ENCODE data around the gene UHRF1. TPM values are rescaled to one million over a fixed set of nuclear protein-coding genes. Genes with fewer than 3 reads are reported as not detected.
"Not testable (repeated sequence)": the region's sequence is repeated elsewhere in the genome, so short reads cannot be mapped to it uniquely, and the experiment has no call there.

UHRF1 gene
- total RNA-seq, 2 experiments from 2014 or later: 173 to 180 TPM

- POLR2A ChIA-PET: no interaction called here
- peaks cover 5% of the 10 kb centered on the region for H3K27me3 Mint-ChIP-seq (ENCODE audit: low read depth)
- no peaks in the 10 kb centered on the region for H3K9me3 Mint-ChIP-seq (ENCODE audit: insufficient read depth)
- DNase-seq: no peak
- no peak overlapping the region for H3K4me3 Mint-ChIP-seq
- H3K36me3 Mint-ChIP-seq (ENCODE audit: low read depth): no peaks in the 10 kb centered on the region
- CTCF ChIA-PET: no interaction called here
- no peak overlapping the region for H3K27ac Mint-ChIP-seq
- ATAC-seq: no peak
- peaks cover 9% of the 10 kb centered on the region for H3K4me1 Mint-ChIP-seq (ENCODE audit: low read depth)
Observed at GRCh38 chr19:4878491-4878968, 30.8 kb upstream of the UHRF1 start.

- ATAC-seq: no peak
- Mint-ChIP-seq H3K27ac (no peak overlapping the region), H3K9me3 (ENCODE audit: insufficient read depth) (no peaks in the 10 kb centered on the region), H3K36me3 (ENCODE audit: low read depth) (no peaks in the 10 kb centered on the region), H3K27me3 (ENCODE audit: low read depth) (peaks cover under 1% of the 10 kb centered on the region), H3K4me1 (ENCODE audit: low read depth) (peaks cover 6% of the 10 kb centered on the region), H3K4me3 (no peak overlapping the region)
- ChIA-PET CTCF (no interaction called here), POLR2A (interaction anchor here (0.7 kb wide), 1 partner anchor 109 kb away, joined by 3 read pairs; no protein-coding TSS in a partner anchor)
- DNase-seq: no peak
Observed at GRCh38 chr19:4879041-4879440, 30.3 kb upstream of the UHRF1 start.

GRCh38 chr19:4882874-4883273 lies 26.4 kb upstream of the UHRF1 start:
- POLR2A ChIA-PET: interaction anchor here (0.6 kb wide), 1 partner anchor 275 kb away, joined by 4 read pairs; no protein-coding TSS in a partner anchor
- not testable (repeated sequence) for DNase-seq; H3K36me3 Mint-ChIP-seq (ENCODE audit: low read depth); H3K27me3 Mint-ChIP-seq (ENCODE audit: low read depth); H3K4me3 Mint-ChIP-seq; ATAC-seq; H3K27ac Mint-ChIP-seq; H3K9me3 Mint-ChIP-seq (ENCODE audit: insufficient read depth); H3K4me1 Mint-ChIP-seq (ENCODE audit: low read depth)
- CTCF ChIA-PET: interaction anchor here (1.0 kb wide), 1 partner anchor 9 kb away, joined by 3 read pairs; no protein-coding TSS in a partner anchor

- H3K4me3 Mint-ChIP-seq; CTCF ChIA-PET; ATAC-seq; H3K27me3 Mint-ChIP-seq (ENCODE audit: low read depth); DNase-seq; POLR2A ChIA-PET; H3K4me1 Mint-ChIP-seq (ENCODE audit: low read depth); H3K27ac Mint-ChIP-seq; H3K9me3 Mint-ChIP-seq (ENCODE audit: insufficient read depth); H3K36me3 Mint-ChIP-seq (ENCODE audit: low read depth): not testable (repeated sequence)
Observed at GRCh38 chr19:4884993-4885392, 24.3 kb upstream of the UHRF1 start.

- H3K4me3 Mint-ChIP-seq; CTCF ChIA-PET; H3K4me1 Mint-ChIP-seq (ENCODE audit: low read depth); DNase-seq; POLR2A ChIA-PET; H3K27ac Mint-ChIP-seq; ATAC-seq; H3K36me3 Mint-ChIP-seq (ENCODE audit: low read depth); H3K9me3 Mint-ChIP-seq (ENCODE audit: insufficient read depth); H3K27me3 Mint-ChIP-seq (ENCODE audit: low read depth): not testable (repeated sequence)
Observed at GRCh38 chr19:4887803-4888202, 21.5 kb upstream of the UHRF1 start.

GRCh38 chr19:4889034-4889815 lies 20.1 kb upstream of the UHRF1 start:
- Mint-ChIP-seq H3K36me3 (ENCODE audit: low read depth) (no peaks in the 10 kb centered on the region), H3K4me3 (no peak overlapping the region), H3K27ac (no peak overlapping the region), H3K9me3 (ENCODE audit: insufficient read depth) (no peaks in the 10 kb centered on the region), H3K4me1 (ENCODE audit: low read depth) (no peaks in the 10 kb centered on the region), H3K27me3 (ENCODE audit: low read depth) (no peaks in the 10 kb centered on the region)
- no peak for DNase-seq
- ATAC-seq: no peak
- ChIA-PET POLR2A (no interaction called here), CTCF (no interaction called here)

GRCh38 chr19:4891066-4891465 lies 18.2 kb upstream of the UHRF1 start:
- no peaks in the 10 kb centered on the region for H3K9me3 Mint-ChIP-seq (ENCODE audit: insufficient read depth)
- ATAC-seq (no peak), DNase-seq (no peak)
- H3K36me3 Mint-ChIP-seq (ENCODE audit: low read depth): no peaks in the 10 kb centered on the region
- CTCF ChIA-PET: interaction anchor here (1.2 kb wide), 1 partner anchor 21 kb away, joined by 3 read pairs; no protein-coding TSS in a partner anchor
- H3K4me1 Mint-ChIP-seq (ENCODE audit: low read depth): peaks cover 4% of the 10 kb centered on the region
- H3K27me3 Mint-ChIP-seq (ENCODE audit: low read depth): no peaks in the 10 kb centered on the region
- H3K4me3 Mint-ChIP-seq: no peak overlapping the region
- POLR2A ChIA-PET: no interaction called here
- no peak overlapping the region for H3K27ac Mint-ChIP-seq

- POLR2A ChIA-PET; ATAC-seq; H3K27me3 Mint-ChIP-seq (ENCODE audit: low read depth): not testable (repeated sequence)
Observed at GRCh38 chr19:4892962-4893361, 16.3 kb upstream of the UHRF1 start.

GRCh38 chr19:4896372-4896771 lies 12.9 kb upstream of the UHRF1 start:
- Mint-ChIP-seq H3K4me1 (ENCODE audit: low read depth) (peaks cover 4% of the 10 kb centered on the region), H3K27me3 (ENCODE audit: low read depth) (no peaks in the 10 kb centered on the region), H3K9me3 (ENCODE audit: insufficient read depth) (no peaks in the 10 kb centered on the region), H3K27ac (no peak overlapping the region), H3K4me3 (no peak overlapping the region), H3K36me3 (ENCODE audit: low read depth) (no peaks in the 10 kb centered on the region)
- POLR2A ChIA-PET: no interaction called here
- ATAC-seq: no peak
- CTCF ChIA-PET: interaction anchor here (0.7 to 1.3 kb wide), 2 partner anchors 16 to 105 kb away, joined by 3 read pairs; no protein-coding TSS in a partner anchor
- DNase-seq: no peak

More at GRCh38 chr19:4892962-4893361, 16.3 kb upstream of the UHRF1 start:
- CTCF ChIA-PET; H3K4me1 Mint-ChIP-seq (ENCODE audit: low read depth); H3K9me3 Mint-ChIP-seq (ENCODE audit: insufficient read depth); H3K36me3 Mint-ChIP-seq (ENCODE audit: low read depth); DNase-seq; H3K4me3 Mint-ChIP-seq; H3K27ac Mint-ChIP-seq: not testable (repeated sequence)

- no peaks in the 10 kb centered on the region for H3K9me3 Mint-ChIP-seq (ENCODE audit: insufficient read depth)
- no peak for ATAC-seq
- no peaks in the 10 kb centered on the region for H3K27me3 Mint-ChIP-seq (ENCODE audit: low read depth)
- H3K4me3 Mint-ChIP-seq: no peak overlapping the region
- ChIA-PET POLR2A (no interaction called here), CTCF (interaction anchor here (0.7 to 1.3 kb wide), 2 partner anchors 15 to 105 kb away, joined by 3 read pairs; no protein-coding TSS in a partner anchor)
- peaks cover 4% of the 10 kb centered on the region for H3K4me1 Mint-ChIP-seq (ENCODE audit: low read depth)
- no peak overlapping the region for H3K27ac Mint-ChIP-seq
- no peaks in the 10 kb centered on the region for H3K36me3 Mint-ChIP-seq (ENCODE audit: low read depth)
- no peak for DNase-seq
Observed at GRCh38 chr19:4897146-4897545, 12.2 kb upstream of the UHRF1 start.

GRCh38 chr19:4900879-4901278 lies 8.4 kb upstream of the UHRF1 start:
- DNase-seq; H3K36me3 Mint-ChIP-seq (ENCODE audit: low read depth); H3K4me1 Mint-ChIP-seq (ENCODE audit: low read depth); ATAC-seq; H3K27ac Mint-ChIP-seq; H3K4me3 Mint-ChIP-seq; H3K9me3 Mint-ChIP-seq (ENCODE audit: insufficient read depth); POLR2A ChIA-PET; H3K27me3 Mint-ChIP-seq (ENCODE audit: low read depth): not testable (repeated sequence)
- CTCF ChIA-PET: interaction anchor here (1.0 to 1.5 kb wide), 2 partner anchors 49 to 110 kb away, joined by 3 to 4 read pairs; partner anchors contain the start of gene FEM1A

GRCh38 chr19:4902796-4903195 lies 6.5 kb upstream of the UHRF1 start, which contains the start of gene ARRDC5:
TSS of gene ARRDC5 (minus strand) at chr19:4902896. CDS start at chr19:4902825, 71 bp downstream.
- ChIA-PET CTCF (interaction anchor here (1.5 kb wide), 1 partner anchor 30 kb away, joined by 3 read pairs; no protein-coding TSS in a partner anchor), POLR2A (no interaction called here)
- ATAC-seq: no peak
- Mint-ChIP-seq H3K27ac (no peak within 1 kb of the TSS), H3K27me3 (ENCODE audit: low read depth) (no peaks in the 10 kb centered on the region), H3K36me3 (ENCODE audit: low read depth) (no peaks in the 10 kb centered on the region), H3K9me3 (ENCODE audit: insufficient read depth) (no peaks in the 10 kb centered on the region), H3K4me3 (no peak within 1 kb of the TSS), H3K4me1 (ENCODE audit: low read depth) (no peaks in the 10 kb centered on the region)
- DNase-seq: no peak

Measured in activated CD8-positive, alpha-beta T cell treated with anti-CD3 and anti-CD28 coated beads, Interleukin-2, amount 10 ng/mL, durations not matched to agents 7 days and 5 days (primary cell).